SJSA1 (cell line): ENCODE data around the gene VEGFB. TPM values are rescaled to one million over a fixed set of nuclear protein-coding genes. Genes with fewer than 3 reads are reported as not detected.

Source experiments
- DNase-seq, 2 experiments: peaks; one replicate each; pipeline ENCODE4 v3.0.0-alpha.2; 2015 to 2020; ENCODE audit warnings: low spot score in 2 of 2, low read depth in 1 of 2
- H3K27ac ChIP-seq: fragments of 250-450 bp; sonication (Bioruptor Pico); 2 replicates; pipeline ENCODE4 v1.5.1; 2020; ENCODE audit warnings: mild to moderate bottlenecking, moderate library complexity
- H3K27me3 ChIP-seq: fragments of 250-450 bp; sonication (Bioruptor Pico); replicated peaks from 2 replicates; pipeline ENCODE4 v1.5.1; 2020; ENCODE audit warnings: mild to moderate bottlenecking, moderate library complexity
- H3K36me3 ChIP-seq: fragments of 250-450 bp; sonication (Bioruptor Pico); 2 replicates; pipeline ENCODE4 v1.5.1; 2020; ENCODE audit warnings: mild to moderate bottlenecking
- H3K4me1 ChIP-seq: fragments of 250-450 bp; sonication (Bioruptor Pico); replicated peaks from 2 replicates; pipeline ENCODE4 v1.6.1; 2021; ENCODE audit warnings: mild to moderate bottlenecking
- H3K4me3 ChIP-seq: fragments of 250-450 bp; sonication (Bioruptor Pico); 2 replicates; pipeline ENCODE4 v1.5.1; 2020; ENCODE audit warnings: mild to moderate bottlenecking
- H3K9me3 ChIP-seq: fragments of 250-450 bp; sonication (Bioruptor Pico); replicated peaks from 2 replicates; pipeline ENCODE4 v1.5.1; 2020; ENCODE audit warnings: mild to moderate bottlenecking
- total RNA-seq: library from RNA; depleted of rRNA; stranded (reverse); fragments of >200 nt; shearing (Covaris generic); gene quantifications from 2 replicates; pipeline ENCODE4 v1.2.3, GENCODE V29; 2014

The VEGFB gene
- total RNA-seq, 1 experiment from 2014 or later = 13.0 TPM

- peak in 1 of 2 experiments; percentile 47 for DNase-seq
- no peak overlapping the region for H3K4me3 ChIP-seq
- peaks cover 13% of the 10 kb centered on the region for H3K4me1 ChIP-seq
- peaks cover 56% of the 10 kb centered on the region for H3K36me3 ChIP-seq
- no peaks in the 10 kb centered on the region for H3K27me3 ChIP-seq
- no peaks in the 10 kb centered on the region for H3K9me3 ChIP-seq
- H3K27ac ChIP-seq = no peak overlapping the region
Measured at GRCh38 chr11:64220798-64221197, 13.6 kb upstream of the VEGFB start.

DNA sequence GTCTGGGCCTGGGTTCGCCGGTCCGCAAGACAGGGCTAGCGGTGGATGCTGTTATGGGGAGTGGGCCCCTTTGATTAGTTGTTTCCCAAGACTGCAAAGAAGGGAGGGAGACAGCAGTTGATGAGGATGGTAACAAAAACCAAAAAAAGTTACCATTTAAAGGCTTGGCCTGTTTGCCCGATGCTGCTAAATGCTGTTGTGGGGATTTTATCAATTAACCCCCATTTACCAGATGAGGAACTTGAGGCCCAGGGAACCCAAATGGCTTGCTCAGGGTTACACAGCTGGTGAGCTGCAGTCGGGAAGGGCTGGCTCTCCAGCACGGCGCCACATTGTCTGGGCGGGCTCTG lies 11.8 kb upstream of the VEGFB start:
- peaks cover 66% of the 10 kb centered on the region for H3K36me3 ChIP-seq
- no peaks in the 10 kb centered on the region for H3K27me3 ChIP-seq
- H3K4me3 ChIP-seq = no peak overlapping the region
- 0 out of 2 replicates have a peak, but pooled peaks cover 5% of the 10 kb centered on the region for H3K9me3 ChIP-seq
- no peak overlapping the region for H3K27ac ChIP-seq
- no peak for DNase-seq
- H3K4me1 ChIP-seq = peaks cover 28% of the 10 kb centered on the region

GRCh38 chr11:64223001-64223651 lies 11.3 kb upstream of the VEGFB start:
- Histone ChIP-seq H3K4me1 (peaks cover 28% of the 10 kb centered on the region), H3K36me3 (peaks cover 66% of the 10 kb centered on the region), H3K9me3 (0 out of 2 replicates have a peak, but pooled peaks cover 5% of the 10 kb centered on the region), H3K27me3 (no peaks in the 10 kb centered on the region), H3K27ac (no peak overlapping the region), H3K4me3 (no peak overlapping the region)
- peak in 1 of 2 experiments; percentile 49 for DNase-seq

GRCh38 chr11:64224151-64224890 lies 10.1 kb upstream of the VEGFB start:
- Histone ChIP-seq H3K27me3 (no peaks in the 10 kb centered on the region), H3K4me1 (peaks cover 29% of the 10 kb centered on the region), H3K27ac (no peak overlapping the region), H3K4me3 (no peak overlapping the region), H3K36me3 (peaks cover 70% of the 10 kb centered on the region), H3K9me3 (0 out of 2 replicates have a peak, but pooled peaks cover 5% of the 10 kb centered on the region)
- peak in 1 of 2 experiments; percentile 54 for DNase-seq

DNA sequence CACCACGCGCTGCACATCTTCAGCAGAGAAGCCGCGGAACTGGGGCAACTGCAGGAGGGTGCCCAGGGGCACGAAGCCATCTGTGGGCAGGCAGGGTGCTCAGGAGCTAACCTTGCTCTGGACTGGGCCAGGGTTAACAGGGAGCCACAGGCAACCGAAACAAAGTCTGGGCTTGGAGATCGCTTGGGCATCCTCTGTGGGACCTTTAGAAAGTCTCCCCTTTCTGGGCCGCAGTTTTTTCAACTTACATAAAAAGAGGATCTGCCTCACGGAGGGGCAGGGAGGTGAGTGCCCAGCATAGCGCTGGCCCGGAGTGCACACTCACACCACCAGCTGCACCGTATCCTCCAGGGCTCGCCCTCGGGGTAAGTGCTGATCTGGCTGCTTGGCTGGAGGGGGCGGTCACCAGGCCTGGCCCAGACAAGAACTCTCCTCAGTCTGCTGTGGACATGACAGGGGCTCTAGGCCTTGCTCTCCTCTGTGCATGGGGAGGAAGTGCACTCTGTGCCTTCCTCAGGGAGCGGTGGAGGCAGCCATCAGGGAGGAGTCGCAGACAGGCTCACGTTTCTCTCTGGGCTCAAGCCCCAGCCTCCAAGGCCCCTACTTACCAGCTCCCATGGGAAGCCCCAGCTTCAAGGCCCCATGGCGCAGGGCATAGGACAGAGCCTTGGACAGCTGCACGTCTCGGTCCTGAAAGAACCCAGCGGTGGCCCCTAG lies 9.3 kb upstream of the VEGFB start:
- Histone ChIP-seq H3K9me3 (0 out of 2 replicates have a peak, but pooled peaks cover 5% of the 10 kb centered on the region), H3K36me3 (peaks cover 66% of the 10 kb centered on the region), H3K27ac (no peak overlapping the region), H3K4me1 (peaks cover 37% of the 10 kb centered on the region), H3K4me3 (peak overlapping the region; percentile 66), H3K27me3 (no peaks in the 10 kb centered on the region)
- DNase-seq = peak in 1 of 2 experiments; percentile 53

DNA sequence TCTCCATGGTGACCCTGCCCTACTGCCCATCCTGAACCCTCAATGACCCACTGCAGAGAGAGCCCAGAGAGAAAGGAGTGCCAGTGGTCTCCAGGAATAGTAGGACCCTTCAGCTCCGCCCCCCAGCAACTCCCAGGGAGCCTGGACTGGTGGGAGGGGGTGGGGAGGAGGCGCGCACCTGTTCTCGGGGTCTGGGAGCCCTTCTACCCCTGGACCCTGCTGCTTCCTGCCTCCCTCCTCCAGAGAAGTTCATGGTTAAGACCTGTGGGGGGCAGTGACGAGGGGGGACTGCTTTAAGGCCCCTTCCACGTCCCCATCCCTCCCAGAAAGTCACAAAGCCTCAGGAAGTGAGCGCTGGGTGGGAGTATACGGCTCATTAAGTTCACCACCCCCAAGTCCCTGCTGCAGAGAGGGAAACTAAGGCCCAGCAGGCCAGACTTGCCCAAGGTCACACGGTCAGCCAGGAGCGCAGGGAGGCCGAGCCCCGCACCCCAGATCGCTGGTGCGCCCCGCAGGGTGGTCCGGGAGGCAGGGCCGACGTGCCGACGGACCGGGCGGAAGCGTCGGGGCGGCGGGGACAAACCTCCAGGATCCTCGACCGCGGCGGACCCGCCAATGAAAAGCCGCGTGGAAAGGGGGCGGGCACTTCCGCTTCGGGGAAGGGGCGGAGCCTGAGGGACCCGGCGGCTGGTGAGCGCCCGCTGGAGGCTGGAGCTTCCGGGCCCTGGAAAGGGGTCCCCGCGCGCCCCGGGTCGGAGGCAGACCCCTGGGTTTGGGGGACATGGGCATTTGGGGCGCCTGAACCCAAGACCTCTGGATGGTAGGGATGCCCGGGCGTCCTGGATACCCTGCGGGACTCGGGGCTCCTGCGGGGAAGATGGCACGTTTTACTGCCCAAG lies 8.5 kb upstream of the VEGFB start, which contains the start of the genes NUDT22 and TRPT1:
TSS of gene NUDT22 (plus strand) at position 667 of the 899 bp plus-strand sequence. CDS start 379 bp downstream, outside the sequence.
TSS of gene TRPT1 (minus strand) at position 579 of the 899 bp plus-strand sequence. CDS start at position 253, 326 bp downstream.
- no peaks in the 10 kb centered on the region for H3K27me3 ChIP-seq

GRCh38 chr11:64226507-64227051 lies 7.8 kb upstream of the VEGFB start:
- no peak for DNase-seq
- Histone ChIP-seq H3K9me3 (0 out of 2 replicates have a peak, but pooled peaks cover 5% of the 10 kb centered on the region), H3K27me3 (no peaks in the 10 kb centered on the region), H3K4me3 (peak overlapping the region; percentile 66), H3K36me3 (peaks cover 51% of the 10 kb centered on the region), H3K27ac (peak overlapping the region; percentile 67), H3K4me1 (peaks cover 47% of the 10 kb centered on the region)

More for the DNA sequence above, 8.5 kb upstream of the VEGFB start, which contains the start of the genes NUDT22 and TRPT1:
- Histone ChIP-seq H3K27ac (peak within 1 kb of the TSS; percentile 67), H3K4me3 (peak within 1 kb of the TSS; percentile 66), H3K36me3 (peaks cover 58% of the 10 kb centered on the region), H3K9me3 (0 out of 2 replicates have a peak, but pooled peaks cover 5% of the 10 kb centered on the region), H3K4me1 (peaks cover 43% of the 10 kb centered on the region)
- peak; percentile 94 to 96 for DNase-seq

- DNase-seq = no peak
- Histone ChIP-seq H3K4me1 (peaks cover 47% of the 10 kb centered on the region), H3K27ac (no peak overlapping the region), H3K9me3 (0 out of 2 replicates have a peak, but pooled peaks cover 5% of the 10 kb centered on the region), H3K36me3 (peaks cover 47% of the 10 kb centered on the region), H3K4me3 (peak overlapping the region; percentile 66; the same call in 1 of the 2 replicates), H3K27me3 (no peaks in the 10 kb centered on the region)
Measured at GRCh38 chr11:64227405-64227956, 6.9 kb upstream of the VEGFB start.

DNA sequence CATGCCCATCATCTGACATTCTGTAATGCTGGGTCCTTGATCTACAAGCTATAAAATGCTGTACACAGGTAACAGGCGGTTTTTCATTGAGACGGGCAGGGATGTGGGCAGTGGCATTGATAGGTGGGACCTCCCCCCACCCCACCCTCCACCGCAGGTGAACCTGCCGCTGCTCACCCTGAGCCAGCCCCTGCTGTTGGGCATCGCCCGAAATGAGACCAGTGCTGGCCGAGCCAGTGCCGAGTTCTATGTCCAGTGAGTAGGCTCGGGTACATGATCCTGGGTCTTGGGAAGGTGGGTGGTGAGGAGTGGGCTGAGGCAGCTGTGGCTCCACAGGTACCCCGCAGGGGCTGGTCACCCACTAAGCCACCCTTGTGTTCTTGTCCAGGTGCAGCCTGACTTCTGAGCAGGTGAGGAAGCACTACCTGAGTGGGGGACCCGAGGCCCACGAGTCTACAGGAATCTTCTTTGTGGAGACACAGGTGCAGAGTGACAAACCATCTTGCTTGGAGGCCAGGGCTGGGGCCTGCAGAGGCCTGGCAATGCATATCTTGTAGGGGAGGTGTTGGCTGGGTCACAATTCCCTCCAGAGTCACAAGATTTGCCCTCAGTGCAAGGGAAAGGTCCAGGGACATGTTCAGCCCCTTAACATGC lies 5.2 kb upstream of the VEGFB start:
- Histone ChIP-seq H3K9me3 (0 out of 2 replicates have a peak, but pooled peaks cover 5% of the 10 kb centered on the region), H3K27me3 (no peaks in the 10 kb centered on the region), H3K4me1 (peaks cover 52% of the 10 kb centered on the region), H3K36me3 (peaks cover 31% of the 10 kb centered on the region), H3K27ac (no peak overlapping the region), H3K4me3 (no peak overlapping the region)
- no peak for DNase-seq

DNA sequence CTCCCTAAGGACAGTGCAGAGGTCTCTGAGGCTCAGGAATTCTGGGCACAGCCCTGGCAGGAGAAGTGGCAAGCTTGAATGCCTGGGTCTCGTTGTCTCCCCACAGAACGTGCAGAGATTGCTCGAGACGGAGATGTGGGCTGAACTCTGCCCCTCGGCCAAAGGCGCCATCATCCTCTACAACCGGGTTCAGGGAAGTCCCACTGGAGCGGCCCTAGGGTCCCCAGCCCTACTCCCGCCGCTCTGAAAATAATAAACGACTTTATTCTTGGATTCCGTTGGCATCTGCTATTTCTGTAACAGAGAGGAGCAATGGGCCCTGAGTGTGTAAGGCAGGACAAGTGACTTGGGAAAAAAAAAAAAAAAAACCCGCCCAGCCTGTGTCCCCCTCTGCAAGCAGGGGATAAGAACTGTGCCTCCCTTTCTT lies 4.6 kb upstream of the VEGFB start:
- H3K9me3 ChIP-seq = 0 out of 2 replicates have a peak, but pooled peaks cover 5% of the 10 kb centered on the region
- no peaks in the 10 kb centered on the region for H3K27me3 ChIP-seq

GRCh38 chr11:64230171-64230984 lies 4.0 kb upstream of the VEGFB start, which contains the start of gene DNAJC4:
Gene DNAJC4, plus strand, starts transcription at chr11:64230548. Its CDS starts 307 bp downstream, at chr11:64230855.
- H3K4me3 ChIP-seq = peak within 1 kb of the TSS; percentile 66
- no peaks in the 10 kb centered on the region for H3K27me3 ChIP-seq
- DNase-seq = peak; percentile 94
- H3K4me1 ChIP-seq = peaks cover 50% of the 10 kb centered on the region
- 0 out of 2 replicates have a peak, but pooled peaks cover 5% of the 10 kb centered on the region for H3K9me3 ChIP-seq
- peaks cover 28% of the 10 kb centered on the region for H3K36me3 ChIP-seq
- H3K27ac ChIP-seq = peak within 1 kb of the TSS; percentile 35

More for the DNA sequence above, 4.6 kb upstream of the VEGFB start:
- H3K4me1 ChIP-seq = peaks cover 49% of the 10 kb centered on the region
- H3K36me3 ChIP-seq = peaks cover 26% of the 10 kb centered on the region
- H3K4me3 ChIP-seq = peak overlapping the region; percentile 66
- no peak for DNase-seq
- H3K27ac ChIP-seq = no peak overlapping the region
